ENCODE measurements around the gene PPM1L.

- TF ChIP-seq CTCF (IDR thresholded peaks at IDR 0.05) = peak; percentile 59 to 68 (median 66)
- TF ChIP-seq EP300 (IDR thresholded peaks at IDR 0.05) = no peak
- TF ChIP-seq POLR2A (IDR thresholded peaks at IDR 0.05; ENCODE audit: low read depth) = no peak
- no peak for TF ChIP-seq POLR2AphosphoS5 (IDR thresholded peaks at IDR 0.05)
Observed at GRCh38 chr3:160707187-160707794, 48.7 kb upstream of the PPM1L start.
